ENCODE measurements around the gene EPHB1. TPM values are rescaled to one million over a fixed set of nuclear protein-coding genes. Genes with fewer than 3 reads are reported as not detected.

EPHB1 gene
- total RNA-seq, 4 donors from 2014 or later, result 11.1 to 14.2 (median 13.0) TPM

- DNase-seq (ENCODE audit: low spot score in 2 of 2), result no peak
- intact Hi-C loops (cut with DNase I; ENCODE audit: low total_unique reads), result no loop called here
- TF ChIP-seq POLR2A (IDR thresholded peaks at IDR 0.05) (no peak), CTCF (IDR thresholded peaks at IDR 0.05) (no peak)
- H3K4me3 ChIP-seq (ENCODE audit: low read depth, poor library complexity, severe bottlenecking), result no peak overlapping the region
Measured at GRCh38 chr3:135240426-135240825, 445.4 kb downstream of the EPHB1 start.

GRCh38 chr3:135242285-135242684 lies 447.2 kb downstream of the EPHB1 start:
- DNase-seq (ENCODE audit: low spot score in 2 of 2), result no peak
- no peak overlapping the region for H3K4me3 ChIP-seq (ENCODE audit: low read depth, poor library complexity, severe bottlenecking)
- intact Hi-C loops (cut with DNase I; ENCODE audit: low total_unique reads), result no loop called here
- TF ChIP-seq CTCF (IDR thresholded peaks at IDR 0.05), result no peak
- no peak for TF ChIP-seq POLR2A (IDR thresholded peaks at IDR 0.05)
- WGBS, 2 donors, result 87 to 93% methylated on average over 2 of the region's 2 CpGs

- intact Hi-C loops (cut with DNase I; ENCODE audit: low total_unique reads), result no loop called here
- H3K4me3 ChIP-seq (ENCODE audit: low read depth, poor library complexity, severe bottlenecking), result no peak overlapping the region
- no peak for DNase-seq (ENCODE audit: low spot score in 2 of 2)
- WGBS, 2 donors, result 47 to 51% methylated on average over 3 of the region's 3 CpGs
- no peak for TF ChIP-seq POLR2A (IDR thresholded peaks at IDR 0.05)
- TF ChIP-seq CTCF (IDR thresholded peaks at IDR 0.05), result no peak
Measured at GRCh38 chr3:135243616-135244015, 448.6 kb downstream of the EPHB1 start.

GRCh38 chr3:135246027-135246426 lies 451.0 kb downstream of the EPHB1 start:
- no peak for TF ChIP-seq CTCF (IDR thresholded peaks at IDR 0.05)
- no peak for TF ChIP-seq POLR2A (IDR thresholded peaks at IDR 0.05)
- H3K4me3 ChIP-seq (ENCODE audit: low read depth, poor library complexity, severe bottlenecking), result no peak overlapping the region
- intact Hi-C loops (cut with DNase I; ENCODE audit: low total_unique reads), result no loop called here
- WGBS, 2 donors, result 75 to 100% methylated on average over 1 of the region's 1 CpG
- no peak for DNase-seq (ENCODE audit: low spot score in 2 of 2)

GRCh38 chr3:135248213-135248612 lies 453.2 kb downstream of the EPHB1 start:
- TF ChIP-seq CTCF (IDR thresholded peaks at IDR 0.05), result no peak
- no peak for TF ChIP-seq POLR2A (IDR thresholded peaks at IDR 0.05)
- WGBS, 2 donors, result 90 to 92% methylated on average over 12 of the region's 12 CpGs
- DNase-seq (ENCODE audit: low spot score in 2 of 2), result no peak
- intact Hi-C loops (cut with DNase I; ENCODE audit: low total_unique reads), result no loop called here
- H3K4me3 ChIP-seq (ENCODE audit: low read depth, poor library complexity, severe bottlenecking), result no peak overlapping the region

GRCh38 chr3:135249186-135249585 lies 454.1 kb downstream of the EPHB1 start:
- H3K4me3 ChIP-seq (ENCODE audit: low read depth, poor library complexity, severe bottlenecking), result no peak overlapping the region
- TF ChIP-seq POLR2A (IDR thresholded peaks at IDR 0.05) (no peak), CTCF (IDR thresholded peaks at IDR 0.05) (no peak)
- no peak for DNase-seq (ENCODE audit: low spot score in 2 of 2)
- WGBS, 2 donors, result 94 to 98% methylated on average over 5 of the region's 5 CpGs
- intact Hi-C loops (cut with DNase I; ENCODE audit: low total_unique reads), result no loop called here
